ENCODE results near the gene ASB15.

DNA sequence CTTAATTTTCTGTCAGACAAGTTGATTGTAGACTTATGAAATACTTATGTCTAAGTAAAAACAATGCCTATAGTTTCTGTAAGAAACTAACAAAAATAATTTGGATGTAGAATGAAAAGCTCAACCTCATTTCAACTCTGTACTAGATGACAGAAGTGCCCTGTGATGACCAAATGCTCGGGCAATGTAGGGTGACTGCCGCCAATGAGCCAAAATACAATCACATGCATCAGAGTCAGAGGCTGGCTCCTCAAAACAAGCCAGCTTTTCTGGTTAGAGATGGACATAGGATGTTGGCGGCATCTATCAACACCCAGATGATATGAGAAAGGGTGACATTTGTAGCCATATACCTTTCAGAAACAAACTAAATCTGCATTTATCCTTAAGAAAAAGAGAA lies 78.0 kb downstream of the ASB15 start:
- TF ChIP-seq, protein P1, sequence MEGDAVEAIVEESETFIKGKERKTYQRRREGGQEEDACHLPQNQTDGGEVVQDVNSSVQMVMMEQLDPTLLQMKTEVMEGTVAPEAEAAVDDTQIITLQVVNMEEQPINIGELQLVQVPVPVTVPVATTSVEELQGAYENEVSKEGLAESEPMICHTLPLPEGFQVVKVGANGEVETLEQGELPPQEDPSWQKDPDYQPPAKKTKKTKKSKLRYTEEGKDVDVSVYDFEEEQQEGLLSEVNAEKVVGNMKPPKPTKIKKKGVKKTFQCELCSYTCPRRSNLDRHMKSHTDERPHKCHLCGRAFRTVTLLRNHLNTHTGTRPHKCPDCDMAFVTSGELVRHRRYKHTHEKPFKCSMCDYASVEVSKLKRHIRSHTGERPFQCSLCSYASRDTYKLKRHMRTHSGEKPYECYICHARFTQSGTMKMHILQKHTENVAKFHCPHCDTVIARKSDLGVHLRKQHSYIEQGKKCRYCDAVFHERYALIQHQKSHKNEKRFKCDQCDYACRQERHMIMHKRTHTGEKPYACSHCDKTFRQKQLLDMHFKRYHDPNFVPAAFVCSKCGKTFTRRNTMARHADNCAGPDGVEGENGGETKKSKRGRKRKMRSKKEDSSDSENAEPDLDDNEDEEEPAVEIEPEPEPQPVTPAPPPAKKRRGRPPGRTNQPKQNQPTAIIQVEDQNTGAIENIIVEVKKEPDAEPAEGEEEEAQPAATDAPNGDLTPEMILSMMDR (IDR thresholded peaks at IDR 0.05) = no peak
- TF ChIP-seq POLR2A (IDR thresholded peaks at IDR 0.05) = no peak

All from esophagus squamous epithelium (tissue), 4 donors.